H1 (cell line): ENCODE measurements around the gene ZBTB20. TPM values are rescaled to one million over a fixed set of nuclear protein-coding genes. Genes with fewer than 3 reads are reported as not detected.

ENCODE experiments used
- CTCF ChIA-PET: fragments of 300-600 bp; sonication (Branson Sonifier 250); formaldehyde crosslinking; loops from one replicate; lab custom pipeline; 2021; ENCODE audit not compliant: partially characterized antibody; lab: Charles Lee
- POLR2A ChIA-PET: fragments of 300-600 bp; sonication (Branson Sonifier 250); formaldehyde crosslinking; loops from one replicate; lab custom pipeline; 2021; ENCODE audit warnings: inconsistent platforms; ENCODE audit not compliant: partially characterized antibody; lab: Charles Lee
- DNase-seq, 2 experiments: peaks; one replicate each; pipeline versions ENCODE4 v3.0.0 to v3.0.0-alpha.2; 2010 to 2022; ENCODE audit warnings: low spot score in 2 of 2, low read depth in 1 of 2, mixed read lengths in 1 of 2
- FAIRE-seq: peaks from 2 replicates; lab custom pipeline; 2011; peaks lifted over from hg19 to GRCh38; lab: Jason Lieb, UNC
- H2AFZ ChIP-seq: 2 replicates; pipeline ENCODE4 v1.8.1; 2012; ENCODE audit warnings: low read length, inconsistent platforms
- H2AK5ac ChIP-seq: 2 replicates; pipeline ENCODE4 v1.6.1; 2013; ENCODE audit warnings: low read depth, low read length
- H2BK120ac ChIP-seq: replicated peaks from 2 replicates; pipeline ENCODE3; 2013; ENCODE audit warnings: low read depth, low read length, inconsistent platforms
- H2BK12ac ChIP-seq: 2 replicates; pipeline ENCODE4 v1.6.1; 2013; ENCODE audit warnings: low read depth, low read length
- H2BK15ac ChIP-seq: 2 replicates; pipeline ENCODE4 v1.6.1; 2013; ENCODE audit warnings: low read length
- H2BK20ac ChIP-seq: 2 replicates; pipeline ENCODE4 v1.6.1; 2013; ENCODE audit warnings: low read length
- H2BK5ac ChIP-seq: 2 replicates; pipeline ENCODE4 v1.6.1; 2013; ENCODE audit warnings: low read depth, low read length
- H3K14ac ChIP-seq: 2 replicates; pipeline ENCODE4 v1.6.1; 2013; ENCODE audit warnings: inconsistent platforms; ENCODE audit not compliant: insufficient read length
- H3K18ac ChIP-seq: 2 replicates; pipeline ENCODE4 v1.6.1; 2013; ENCODE audit warnings: low read length; ENCODE audit errors: extremely low read depth
- H3K23ac ChIP-seq: 2 replicates; pipeline ENCODE4 v1.6.1; 2013; ENCODE audit warnings: inconsistent platforms; ENCODE audit not compliant: insufficient read length
- H3K23me2 ChIP-seq: 2 replicates; pipeline ENCODE4 v1.6.1; 2013; ENCODE audit warnings: low read depth, low read length
- H3K27ac ChIP-seq: 2 replicates; pipeline ENCODE4 v1.6.1; 2011; ENCODE audit warnings: low read depth, low read length, inconsistent platforms
- H3K27me3 ChIP-seq, 4 experiments: replicated peaks in 1 of 4; 1 replicate in 1 of 4; 2 replicates in 3 of 4; pipeline versions ENCODE4 v1.6.1 to v1.8.1; 2011 to 2013; ENCODE audit warnings: low read length in 3 of 4, mild to moderate bottlenecking in 3 of 4, inconsistent platforms in 2 of 4, mixed read lengths in 2 of 4, moderate library complexity in 1 of 4; ENCODE audit not compliant: control insufficient read depth in 3 of 4, insufficient read depth in 3 of 4; ENCODE audit errors: extremely low read depth in 1 of 4
- H3K36me3 ChIP-seq, 4 experiments: 2 replicates each; pipeline versions ENCODE4 v1.6.1 to v1.8.1; 2011 to 2013; ENCODE audit warnings: mild to moderate bottlenecking in 4 of 4, low read length in 3 of 4, moderate library complexity in 2 of 4, control low read depth in 1 of 4, inconsistent platforms in 1 of 4; ENCODE audit not compliant: insufficient read depth in 4 of 4, control insufficient read depth in 2 of 4
- H3K4ac ChIP-seq: replicated peaks from 2 replicates; pipeline ENCODE3; 2013; ENCODE audit warnings: low read length, low read depth, mixed read lengths, inconsistent platforms; ENCODE audit not compliant: insufficient read length
- H3K4me1 ChIP-seq, 4 experiments: replicated peaks in 1 of 4; 1 replicate in 1 of 4; 2 replicates in 3 of 4; pipeline versions ENCODE4 v1.6.1 to v1.8.1; 2011 to 2013; ENCODE audit warnings: low read length in 3 of 4, inconsistent platforms in 2 of 4, mixed read lengths in 1 of 4; ENCODE audit not compliant: insufficient read depth in 4 of 4, control insufficient read depth in 3 of 4
- H3K4me2 ChIP-seq, 2 experiments: 2 replicates each; pipeline versions ENCODE4 v1.6.1 to v1.8.1; 2011 to 2013; ENCODE audit warnings: low read depth in 2 of 2, low read length in 2 of 2, control low read depth in 1 of 2, inconsistent platforms in 1 of 2, mild to moderate bottlenecking in 1 of 2; ENCODE audit not compliant: insufficient read depth in 1 of 2
- H3K4me3 ChIP-seq, 4 experiments: fragments of 200-600, 300-600 bp in 1 of 4; sonication (generic), shearing (Covaris generic), sonication (Bioruptor Twin) in 1 of 4; 2 replicates each; pipeline versions ENCODE4 v1.5.1 to v1.8.1; 2011 to 2016; ENCODE audit warnings: low read length in 4 of 4, low read depth in 3 of 4, control low read depth in 2 of 4, inconsistent platforms in 2 of 4, mild to moderate bottlenecking in 2 of 4, mixed read lengths in 1 of 4, moderate library complexity in 1 of 4; ENCODE audit not compliant: insufficient read depth in 2 of 4; ENCODE audit errors: extremely low read depth in 1 of 4
- H3K56ac ChIP-seq: replicated peaks from 2 replicates; pipeline ENCODE3; 2013; ENCODE audit warnings: low read depth, mild to moderate bottlenecking, mixed read lengths, low read length, inconsistent platforms; ENCODE audit not compliant: insufficient read length
- H3K79me1 ChIP-seq: 2 replicates; pipeline ENCODE4 v1.6.1; 2013; ENCODE audit warnings: low read depth, low read length, control low read depth
- H3K79me2 ChIP-seq, 2 experiments: 2 replicates each; pipeline versions ENCODE4 v1.6.1 to v1.8.1; 2012 to 2013; ENCODE audit warnings: low read length in 2 of 2, mild to moderate bottlenecking in 2 of 2, inconsistent platforms in 1 of 2; ENCODE audit not compliant: insufficient read depth in 2 of 2, control insufficient read depth in 1 of 2
- H3K9ac ChIP-seq, 4 experiments: replicated peaks in 1 of 4; 1 replicate in 1 of 4; 2 replicates in 3 of 4; pipeline versions ENCODE4 v1.6.1 to v1.8.1; 2011 to 2013; ENCODE audit warnings: low read depth in 3 of 4, low read length in 3 of 4, control low read depth in 2 of 4, mild to moderate bottlenecking in 2 of 4, moderate library complexity in 2 of 4, inconsistent platforms in 1 of 4; ENCODE audit errors: extremely low read depth in 1 of 4
- H3K9me3 ChIP-seq, 2 experiments: 2 replicates each; pipeline versions ENCODE4 v1.6.1 to v1.8.1; 2012 to 2013; ENCODE audit warnings: mild to moderate bottlenecking in 2 of 2, moderate library complexity in 2 of 2, control low read depth in 1 of 2, inconsistent platforms in 1 of 2, low read depth in 1 of 2, low read length in 1 of 2, mixed read lengths in 1 of 2; ENCODE audit not compliant: insufficient read depth in 2 of 2
- H4K20me1 ChIP-seq, 2 experiments: replicated peaks in 1 of 2; 2 replicates each; pipeline versions ENCODE3 to v1.8.1; 2011 to 2013; ENCODE audit warnings: inconsistent platforms in 2 of 2, low read length in 2 of 2, mild to moderate bottlenecking in 1 of 2; ENCODE audit not compliant: insufficient read depth in 2 of 2, control insufficient read depth in 1 of 2
- H4K5ac ChIP-seq: 2 replicates; pipeline ENCODE4 v1.6.1; 2013; ENCODE audit warnings: low read length, low read depth, mixed read lengths, inconsistent platforms; ENCODE audit not compliant: insufficient read length
- H4K8ac ChIP-seq: 2 replicates; pipeline ENCODE4 v1.8.0; 2013; ENCODE audit warnings: mild to moderate bottlenecking, moderate library complexity, low read length, inconsistent platforms; ENCODE audit not compliant: insufficient read depth; ENCODE audit errors: extremely low read depth
- H4K91ac ChIP-seq: replicated peaks from 2 replicates; pipeline ENCODE3; 2013; ENCODE audit warnings: low read length, mixed read lengths, inconsistent platforms; ENCODE audit not compliant: insufficient read length
- BRCA1 ChIP-seq: IDR thresholded peaks from 2 replicates; pipeline ENCODE4 v1.6.1; 2012; ENCODE audit warnings: low read depth, low read length, improper control_type of control experiment
- CHD1 ChIP-seq: IDR thresholded peaks from 2 replicates; pipeline ENCODE4 v1.6.1; 2012; ENCODE audit warnings: low read depth, low read length, improper control_type of control experiment
- CHD2 ChIP-seq: IDR thresholded peaks from 2 replicates; pipeline ENCODE4 v1.6.1; 2012; ENCODE audit warnings: low read length, improper control_type of control experiment
- EP300 ChIP-seq, 2 experiments: IDR thresholded peaks; 1 replicate in 1 of 2; 2 replicates in 1 of 2; pipeline ENCODE4 v1.6.1; 2011 to 2012; ENCODE audit warnings: low read depth in 2 of 2, low read length in 2 of 2, mild to moderate bottlenecking in 2 of 2, borderline replicate concordance in 1 of 2, inconsistent platforms in 1 of 2, moderate library complexity in 1 of 2
- FOSL1 ChIP-seq: IDR thresholded peaks from 2 replicates; pipeline ENCODE4 v1.6.1; 2011; ENCODE audit warnings: mild to moderate bottlenecking, low read depth, low read length, moderate library complexity; ENCODE audit not compliant: insufficient read depth
- JUND ChIP-seq: IDR thresholded peaks from 2 replicates; pipeline ENCODE4 v1.6.1; 2011; ENCODE audit warnings: mild to moderate bottlenecking, improper control_type of control experiment, low read length
- MAFK ChIP-seq: IDR thresholded peaks from 2 replicates; pipeline ENCODE4 v1.6.1; 2012; ENCODE audit warnings: low read depth, mild to moderate bottlenecking, improper control_type of control experiment, low read length
- RAD21 ChIP-seq, 2 experiments: IDR thresholded peaks in 1 of 2; conservative IDR thresholded peaks in 1 of 2; 2 replicates each; pipeline ENCODE4 v1.6.1; 2011; ENCODE audit warnings: low read depth in 2 of 2, low read length in 2 of 2, improper control_type of control experiment in 1 of 2, inconsistent platforms in 1 of 2, mild to moderate bottlenecking in 1 of 2, moderate library complexity in 1 of 2
- RBBP5 ChIP-seq: IDR thresholded peaks from 2 replicates; pipeline ENCODE4 v1.7.1; 2012; ENCODE audit warnings: low read depth, mild to moderate bottlenecking, inconsistent platforms, low read length, moderate library complexity, borderline replicate concordance
- SAP30 ChIP-seq: fragments of 300-600 bp; sonication (generic); IDR thresholded peaks from 2 replicates; pipeline ENCODE4 v1.7.1; 2012; ENCODE audit warnings: low read length, moderate library complexity, mild to moderate bottlenecking, inconsistent platforms; ENCODE audit not compliant: insufficient read depth, insufficient replicate concordance
- SP2 ChIP-seq: IDR thresholded peaks from 2 replicates; pipeline ENCODE4 v1.6.1; 2012; ENCODE audit warnings: mild to moderate bottlenecking, low read length, inconsistent platforms
- TAF1 ChIP-seq: IDR thresholded peaks from 2 replicates; pipeline ENCODE4 v1.6.1; 2011; ENCODE audit warnings: mild to moderate bottlenecking, low read depth, low read length
- TEAD4 ChIP-seq: IDR thresholded peaks from 2 replicates; pipeline ENCODE4 v1.6.1; 2012; ENCODE audit warnings: low read depth, low read length, inconsistent platforms, mixed read lengths
- YY1 ChIP-seq: IDR thresholded peaks from 2 replicates; pipeline ENCODE4 v1.6.1; 2011; ENCODE audit warnings: low read depth, mild to moderate bottlenecking, low read length
- whole genome bisulfite sequencing, 2 experiments: shearing (Covaris generic) in 1 of 2; methylation state at CpG; one replicate each; pipeline versions ENCODE4 v1.1.6 to v1.1.7; 2013 to 2015; ENCODE audit warnings: low lambda C conversion rate in 2 of 2, mixed read lengths in 2 of 2, inconsistent platforms in 1 of 2, low coverage in 1 of 2, missing lambda C conversion rate in 1 of 2; ENCODE audit not compliant: insufficient replicate concordance in 2 of 2, insufficient coverage in 1 of 2, insufficient read length in 1 of 2; ENCODE audit errors: extremely low coverage in 1 of 2, missing lambda C conversion rate in 1 of 2; 5-methylcytosine and 5-hydroxymethylcytosine counted together
- polyA plus RNA-seq, 7 experiments: library from polyadenylated mRNA; depleted of rRNA in 3 of 7; stranded (reverse) in 5 of 7; unstranded in 2 of 7; fragments of >200 nt in 5 of 7; fragments of 200-250 nt in 2 of 7; gene quantifications; 1 replicate in 5 of 7; 2 replicates in 1 of 7; 4 replicates in 1 of 7; pipeline versions ENCODE4 v1.2.1 to v1.2.3, GENCODE V29; 2011 to 2013; ENCODE audit warnings: missing spikeins in 2 of 7, mixed read lengths in 2 of 7
- total RNA-seq: library from RNA; stranded (reverse); fragmentation: NEBNext Ultra II Directional; extraction: Animal tissue kit (Norgen Biotek cat#: 25700); gene quantifications from 2 replicates; pipeline ENCODE4 v1.2.1, GENCODE V29; 2021
- TF ChIP-seq, protein P1 (sequence below): IDR thresholded peaks from 2 replicates; pipeline ENCODE4 v1.6.1; 2012; ENCODE audit warnings: inconsistent platforms

ZBTB20 gene
- total and polyA plus RNA-seq, 2 of the 8 experiments (the other 6 are each of a cell fraction or from before 2014, with no cell fraction given), result 0.35 to 1.3 TPM

DNA sequence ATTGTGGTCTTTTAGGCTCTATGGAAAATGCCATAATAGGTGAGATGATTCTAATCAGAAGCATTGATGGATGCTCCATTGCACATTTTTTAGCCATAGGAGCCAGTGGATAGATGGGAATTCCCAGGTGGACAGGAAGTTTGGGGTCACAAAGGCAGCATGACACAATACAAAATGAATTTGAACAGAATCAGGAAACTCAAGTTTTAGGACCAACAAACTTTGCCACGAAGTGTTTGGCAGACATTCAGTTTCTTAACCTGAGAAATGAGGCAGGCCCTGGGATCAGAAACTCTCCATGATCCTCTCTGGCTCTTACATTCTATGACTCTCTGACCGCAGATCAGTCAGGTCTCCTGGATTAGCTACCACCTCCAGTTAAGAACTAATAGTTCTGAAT lies 577.9 kb downstream of the ZBTB20 start:
- Histone ChIP-seq H2BK120ac (no peak overlapping the region), H2AK5ac (no peak overlapping the region), H2BK12ac (no peak overlapping the region), H4K91ac (no peak overlapping the region), H3K27ac (no peak overlapping the region), H3K4me2 (no peak overlapping the region), H3K9ac (no peak overlapping the region), H3K79me2 (no peaks in the 10 kb centered on the region), H3K23ac (no peak overlapping the region), H3K4me1 (peaks cover 0 to 17% (median 12%) of the 10 kb centered on the region in 4 experiments; a peak in 6 of 7 replicates), H3K14ac (no peak overlapping the region), H4K8ac (no peak overlapping the region), H2BK20ac (no peak overlapping the region), H3K79me1 (no peaks in the 10 kb centered on the region), H3K4me3 (no peak overlapping the region), H3K23me2 (no peaks in the 10 kb centered on the region), H4K5ac (no peak overlapping the region), H2BK5ac (no peak overlapping the region), H2AFZ (no peak overlapping the region), H2BK15ac (no peak overlapping the region), H4K20me1 (no peaks in the 10 kb centered on the region), H3K56ac (no peak overlapping the region), H3K9me3 (no peaks in the 10 kb centered on the region), H3K4ac (no peak overlapping the region), H3K18ac (no peak overlapping the region), H3K27me3 (no peaks in the 10 kb centered on the region), H3K36me3 (no peaks in the 10 kb centered on the region)
- DNase-seq (no peak), FAIRE-seq (no peak)
- WGBS, 2 experiments, result 92% methylated on average over 2 of the region's 2 CpGs; no CpG with 5 or more reads in 1 of the 2 experiments
- POLR2A ChIA-PET, result no interaction called here
- CTCF ChIA-PET, result interaction anchor here (1.4 kb wide), 1 partner anchor 42 kb away, joined by 4 read pairs; no protein-coding TSS in a partner anchor
- no peak for TF ChIP-seq TAF1
- no peak for TF ChIP-seq EP300 (IDR thresholded peaks at IDR 0.05; ENCODE audit: borderline replicate concordance in 1 of 2, low read depth in 2 of 2, low read length in 2 of 2)
- no peak for TF ChIP-seq CHD1
- TF ChIP-seq SAP30, result no peak
- no peak for TF ChIP-seq CHD2
- no peak for TF ChIP-seq SP2
- TF ChIP-seq JUND, result no peak
- TF ChIP-seq RBBP5, result no peak
- no peak for TF ChIP-seq BRCA1
- TF ChIP-seq TEAD4, result no peak
- TF ChIP-seq, protein P1, sequence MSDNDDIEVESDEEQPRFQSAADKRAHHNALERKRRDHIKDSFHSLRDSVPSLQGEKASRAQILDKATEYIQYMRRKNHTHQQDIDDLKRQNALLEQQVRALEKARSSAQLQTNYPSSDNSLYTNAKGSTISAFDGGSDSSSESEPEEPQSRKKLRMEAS, result no peak
- no peak for TF ChIP-seq YY1
- TF ChIP-seq RAD21 (IDR thresholded peaks at IDR 0.05 in 1 of 2, conservative IDR thresholded peaks at IDR 0.05 in 1 of 2; ENCODE audit: low read depth in 2 of 2, low read length in 2 of 2), result no peak
- no peak for TF ChIP-seq MAFK
- no peak for TF ChIP-seq FOSL1
